Astrocyte of the hippocampus (primary cell): ENCODE data around the gene PURA.
"Not testable (repeated sequence)": the region's sequence is repeated elsewhere in the genome, so short reads cannot be mapped to it uniquely, and the experiment has no call there.

ENCODE experiments used
- DNase-seq: peaks from one replicate; pipeline ENCODE4 v3.0.0; 2011; ENCODE audit warnings: low read depth, low spot score

The PURA gene

GRCh38 chr5:140135127-140135526 is 21.2 kb downstream of the PURA start:
- no peak for DNase-seq

- DNase-seq, result no peak
Measured at GRCh38 chr5:140136624-140137023, 22.7 kb downstream of the PURA start.

GRCh38 chr5:140140435-140140834 is 26.5 kb downstream of the PURA start:
- DNase-seq, result no peak

GRCh38 chr5:140141241-140141640 is 27.3 kb downstream of the PURA start:
- DNase-seq, result peak; percentile 51

- DNase-seq, result no peak
Measured at GRCh38 chr5:140142246-140142645, 28.3 kb downstream of the PURA start.

GRCh38 chr5:140142856-140143255 is 28.9 kb downstream of the PURA start:
- no peak for DNase-seq

GRCh38 chr5:140143521-140144258 is 29.8 kb downstream of the PURA start:
- DNase-seq, result no peak

GRCh38 chr5:140145256-140145655 is 31.3 kb downstream of the PURA start:
- no peak for DNase-seq

GRCh38 chr5:140145818-140146522 is 32.1 kb downstream of the PURA start:
- DNase-seq, result peak; percentile 93

- DNase-seq, result no peak
Measured at GRCh38 chr5:140146523-140146842, 32.6 kb downstream of the PURA start.

GRCh38 chr5:140147460-140147859 is 33.6 kb downstream of the PURA start:
- no peak for DNase-seq

GRCh38 chr5:140148508-140148907 is 34.6 kb downstream of the PURA start:
- peak; percentile 26 for DNase-seq

GRCh38 chr5:140150201-140150600 is 36.3 kb downstream of the PURA start:
- DNase-seq, result no peak

- DNase-seq, result no peak
Measured at GRCh38 chr5:140151144-140152021, 37.5 kb downstream of the PURA start.

GRCh38 chr5:140152022-140152999 is 38.4 kb downstream of the PURA start:
- no peak for DNase-seq

- DNase-seq, result no peak
Measured at GRCh38 chr5:140153255-140153654, 39.3 kb downstream of the PURA start.

GRCh38 chr5:140153905-140154304 is 40.0 kb downstream of the PURA start:
- DNase-seq, result peak; percentile 13

GRCh38 chr5:140154710-140155381 is 40.9 kb downstream of the PURA start:
- DNase-seq, result not testable (repeated sequence)

- DNase-seq, result peak; percentile 92
Measured at GRCh38 chr5:140157032-140157781, 43.3 kb downstream of the PURA start.
